Nephron progenitor cell (in vitro differentiated cells): Measurements from ENCODE around the gene CHD2.
A peak's percentile ranks its signal among the peaks of the same experiment; 100 is the strongest.

ENCODE experiments used
- DNase-seq: peaks from one replicate; pipeline ENCODE4 v3.0.0; 2021
- H3K27ac Mint-ChIP-seq: 2 replicates; pipeline ENCODE4 v1.8.0; 2021; ENCODE audit warnings: mild to moderate bottlenecking, moderate library complexity, mixed read lengths
- H3K27me3 Mint-ChIP-seq: 2 replicates; pipeline ENCODE4 v1.8.0; 2021; ENCODE audit warnings: mild to moderate bottlenecking, low read depth, mixed read lengths; ENCODE audit not compliant: poor library complexity
- H3K36me3 Mint-ChIP-seq: 2 replicates; pipeline ENCODE4 v1.8.0; 2021; ENCODE audit warnings: low read depth, mixed read lengths
- H3K4me1 Mint-ChIP-seq: 2 replicates; pipeline ENCODE4 v1.8.0; 2021; ENCODE audit warnings: mixed read lengths
- H3K4me3 Mint-ChIP-seq: 2 replicates; pipeline ENCODE4 v1.8.0; 2021; ENCODE audit warnings: mild to moderate bottlenecking, moderate library complexity, mixed read lengths
- H3K9me3 Mint-ChIP-seq: 2 replicates; pipeline ENCODE4 v1.8.0; 2021; ENCODE audit warnings: mild to moderate bottlenecking, moderate library complexity, mixed read lengths
- TF ChIP-seq, protein P1 (sequence below): fragments of 200-600 bp; sonication (generic); IDR thresholded peaks from 2 replicates; pipeline ENCODE4 v1.5.0; 2021; ENCODE audit warnings: antibody characterized with exemption

CHD2 gene

GRCh38 chr15:92951800-92952457, 51.8 kb downstream of the CHD2 start:
- no peaks in the 10 kb centered on the region for H3K4me1 Mint-ChIP-seq
- peaks cover 4% of the 10 kb centered on the region for H3K27me3 Mint-ChIP-seq
- H3K36me3 Mint-ChIP-seq, result peaks cover 91% of the 10 kb centered on the region
- H3K27ac Mint-ChIP-seq, result peak overlapping the region; percentile 31
- TF ChIP-seq, protein P1, sequence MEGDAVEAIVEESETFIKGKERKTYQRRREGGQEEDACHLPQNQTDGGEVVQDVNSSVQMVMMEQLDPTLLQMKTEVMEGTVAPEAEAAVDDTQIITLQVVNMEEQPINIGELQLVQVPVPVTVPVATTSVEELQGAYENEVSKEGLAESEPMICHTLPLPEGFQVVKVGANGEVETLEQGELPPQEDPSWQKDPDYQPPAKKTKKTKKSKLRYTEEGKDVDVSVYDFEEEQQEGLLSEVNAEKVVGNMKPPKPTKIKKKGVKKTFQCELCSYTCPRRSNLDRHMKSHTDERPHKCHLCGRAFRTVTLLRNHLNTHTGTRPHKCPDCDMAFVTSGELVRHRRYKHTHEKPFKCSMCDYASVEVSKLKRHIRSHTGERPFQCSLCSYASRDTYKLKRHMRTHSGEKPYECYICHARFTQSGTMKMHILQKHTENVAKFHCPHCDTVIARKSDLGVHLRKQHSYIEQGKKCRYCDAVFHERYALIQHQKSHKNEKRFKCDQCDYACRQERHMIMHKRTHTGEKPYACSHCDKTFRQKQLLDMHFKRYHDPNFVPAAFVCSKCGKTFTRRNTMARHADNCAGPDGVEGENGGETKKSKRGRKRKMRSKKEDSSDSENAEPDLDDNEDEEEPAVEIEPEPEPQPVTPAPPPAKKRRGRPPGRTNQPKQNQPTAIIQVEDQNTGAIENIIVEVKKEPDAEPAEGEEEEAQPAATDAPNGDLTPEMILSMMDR, result no peak
- H3K9me3 Mint-ChIP-seq, result peaks cover 31% of the 10 kb centered on the region
- DNase-seq, result no peak
- no peak overlapping the region for H3K4me3 Mint-ChIP-seq

DNA sequence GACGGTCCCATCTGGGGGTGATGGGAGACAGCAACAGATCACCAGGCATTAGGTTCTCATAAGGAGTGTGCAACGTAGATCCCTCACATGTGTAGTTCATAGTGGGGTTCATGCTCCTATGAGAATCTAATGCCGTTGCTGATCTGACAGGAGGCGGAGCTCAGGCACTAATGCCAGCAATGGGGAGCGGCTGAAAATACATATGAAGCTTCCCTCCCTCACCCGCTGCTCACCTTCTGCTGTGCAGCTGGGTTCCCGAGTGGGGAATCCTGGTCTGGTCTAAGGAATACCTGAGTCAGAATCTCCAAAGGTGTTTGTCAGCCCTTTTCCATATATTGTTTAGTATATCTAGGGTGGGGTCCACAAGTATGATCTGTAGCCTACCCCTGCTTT, 52.3 kb downstream of the CHD2 start:
- peaks cover 26% of the 10 kb centered on the region for H3K9me3 Mint-ChIP-seq
- peaks cover 91% of the 10 kb centered on the region for H3K36me3 Mint-ChIP-seq
- peaks cover 4% of the 10 kb centered on the region for H3K27me3 Mint-ChIP-seq
- no peak overlapping the region for H3K4me3 Mint-ChIP-seq
- no peak for DNase-seq
- H3K4me1 Mint-ChIP-seq, result no peaks in the 10 kb centered on the region
- no peak overlapping the region for H3K27ac Mint-ChIP-seq
- TF ChIP-seq, protein P1, result no peak

DNA sequence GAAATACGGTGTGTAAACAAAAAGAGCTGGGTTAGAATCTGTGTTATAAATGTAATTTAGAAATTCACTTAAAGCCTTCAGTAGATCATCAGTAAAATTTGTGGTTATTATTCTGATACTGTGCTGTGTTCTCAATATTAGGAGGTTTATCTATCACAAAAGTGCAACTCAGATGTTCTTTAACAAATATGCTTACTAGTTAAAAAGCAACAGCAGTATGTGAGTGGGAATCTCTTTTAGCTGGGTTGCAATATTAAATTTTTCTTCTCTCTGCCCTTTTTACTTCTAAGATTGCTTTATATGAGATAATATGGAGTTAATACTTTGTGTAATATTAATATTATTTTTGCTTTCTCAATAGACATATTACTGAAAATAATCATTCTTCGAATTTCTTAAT, 53.4 kb downstream of the CHD2 start:
- no peak overlapping the region for H3K4me3 Mint-ChIP-seq
- peaks cover 91% of the 10 kb centered on the region for H3K36me3 Mint-ChIP-seq
- no peak for DNase-seq
- H3K9me3 Mint-ChIP-seq, result peaks cover 21% of the 10 kb centered on the region
- H3K4me1 Mint-ChIP-seq, result no peaks in the 10 kb centered on the region
- H3K27ac Mint-ChIP-seq, result no peak overlapping the region
- TF ChIP-seq, protein P1, result no peak
- no peaks in the 10 kb centered on the region for H3K27me3 Mint-ChIP-seq

GRCh38 chr15:92954002-92954401, 53.9 kb downstream of the CHD2 start:
- H3K36me3 Mint-ChIP-seq, result peaks cover 91% of the 10 kb centered on the region
- no peak for DNase-seq
- H3K4me1 Mint-ChIP-seq, result no peaks in the 10 kb centered on the region
- H3K27ac Mint-ChIP-seq, result no peak overlapping the region
- peaks cover 19% of the 10 kb centered on the region for H3K9me3 Mint-ChIP-seq
- H3K27me3 Mint-ChIP-seq, result no peaks in the 10 kb centered on the region
- TF ChIP-seq, protein P1, result no peak
- no peak overlapping the region for H3K4me3 Mint-ChIP-seq

GRCh38 chr15:92954578-92954977, 54.5 kb downstream of the CHD2 start:
- Mint-ChIP-seq H3K27me3 (no peaks in the 10 kb centered on the region), H3K36me3 (peaks cover 91% of the 10 kb centered on the region), H3K4me3 (no peak overlapping the region), H3K27ac (no peak overlapping the region), H3K9me3 (peaks cover 19% of the 10 kb centered on the region), H3K4me1 (no peaks in the 10 kb centered on the region)
- TF ChIP-seq, protein P1, result peak; percentile 23
- DNase-seq, result peak; percentile 4

DNA sequence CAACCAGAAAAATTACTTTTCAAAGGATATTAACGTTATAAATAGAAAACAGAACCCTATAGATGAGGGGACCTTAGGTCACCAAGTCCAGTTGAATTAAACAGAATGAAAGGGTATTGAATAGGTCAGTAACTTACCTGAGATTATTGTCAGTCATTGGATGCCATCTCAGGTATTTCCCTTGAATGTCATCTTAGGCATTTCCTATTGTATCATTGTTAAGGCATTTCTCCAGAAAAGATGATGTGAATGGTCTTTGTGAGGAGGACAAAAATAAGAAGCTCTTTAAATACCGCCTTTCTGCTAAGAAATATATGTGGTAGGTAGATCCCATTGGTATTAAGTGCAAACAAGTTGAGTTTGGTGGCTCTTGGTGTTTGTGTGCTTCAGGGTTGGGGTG, 55.6 kb downstream of the CHD2 start:
- Mint-ChIP-seq H3K4me3 (no peak overlapping the region), H3K9me3 (peaks cover 18% of the 10 kb centered on the region), H3K36me3 (peaks cover 91% of the 10 kb centered on the region), H3K27ac (no peak overlapping the region), H3K27me3 (no peaks in the 10 kb centered on the region), H3K4me1 (no peaks in the 10 kb centered on the region)
- TF ChIP-seq, protein P1, result no peak
- DNase-seq, result no peak
